HepG2 (cell line): Measurements from ENCODE around the gene COMMD7. TPM values are rescaled to one million over a fixed set of nuclear protein-coding genes. Genes with fewer than 3 reads are reported as not detected.

Source experiments
- ARHGAP35 ChIP-seq: sonication (generic); formaldehyde crosslinking; IDR thresholded peaks from 2 replicates; pipeline ENCODE4 v1.9.0; 2022; ENCODE audit warnings: mild to moderate bottlenecking, inconsistent platforms, moderate library complexity, missing genetic modification reagents, borderline replicate concordance
- BRCA1 ChIP-seq: sonication (generic); formaldehyde crosslinking; IDR thresholded peaks from 2 replicates; pipeline ENCODE4 v1.4.0; 2020; ENCODE audit warnings: missing genetic modification reagents
- CCAR2 ChIP-seq: fragments of 200-400 bp; formaldehyde crosslinking; optimal IDR thresholded peaks from 2 replicates; pipeline ENCODE3; 2018; ENCODE audit warnings: low read depth, mild to moderate bottlenecking, low read length, moderate library complexity
- DNMT3B ChIP-seq: conservative IDR thresholded peaks from 2 replicates; pipeline ENCODE4 v1.6.1; 2016; ENCODE audit warnings: missing biosample characterization, control low read depth
- ETV5 ChIP-seq: IDR thresholded peaks from 2 replicates; pipeline ENCODE4 v1.6.1; 2018; ENCODE audit warnings: missing biosample characterization, missing genetic modification reagents, inconsistent platforms, borderline replicate concordance
- FOSL2 ChIP-seq: sonication (generic); formaldehyde crosslinking; IDR thresholded peaks from 2 replicates; pipeline ENCODE4 v1.4.0; 2020; ENCODE audit warnings: missing genetic modification reagents
- KDM1A ChIP-seq: IDR thresholded peaks from 2 replicates; pipeline ENCODE4 v1.6.1; 2016; ENCODE audit warnings: missing compliant biosample characterization
- KLF15 ChIP-seq: sonication (generic); formaldehyde crosslinking; IDR thresholded peaks from 2 replicates; pipeline ENCODE4 v1.8.1; 2023; ENCODE audit warnings: borderline replicate concordance, mild to moderate bottlenecking, inconsistent platforms, missing genetic modification reagents, mixed read lengths
- MED13 ChIP-seq: sonication (generic); formaldehyde crosslinking; IDR thresholded peaks from 2 replicates; pipeline ENCODE4 v1.5.0; 2020; ENCODE audit warnings: missing genetic modification reagents
- SETDB1 ChIP-seq: sonication (generic); formaldehyde crosslinking; IDR thresholded peaks from 2 replicates; pipeline ENCODE4 v1.5.1; 2020; ENCODE audit warnings: missing genetic modification reagents, mild to moderate bottlenecking, borderline replicate concordance
- SNAI1 ChIP-seq: sonication (generic); formaldehyde crosslinking; IDR thresholded peaks from 2 replicates; pipeline ENCODE4 v1.5.0; 2020; ENCODE audit warnings: mild to moderate bottlenecking, missing genetic modification reagents, borderline replicate concordance
- TAF15 ChIP-seq: fragments of 200-400 bp; formaldehyde crosslinking; IDR thresholded peaks from one replicate; pipeline ENCODE4 v1.6.1; 2018; ENCODE audit warnings: mild to moderate bottlenecking, low read depth, low read length; ENCODE audit not compliant: poor library complexity, severe bottlenecking
- ZNF335 ChIP-seq: sonication (generic); formaldehyde crosslinking; IDR thresholded peaks from 2 replicates; pipeline ENCODE4 v1.4.0; 2020; ENCODE audit warnings: missing genetic modification reagents
- ZNF496 ChIP-seq: sonication (generic); formaldehyde crosslinking; IDR thresholded peaks from 2 replicates; pipeline ENCODE4 v1.8.1; 2023; ENCODE audit warnings: mild to moderate bottlenecking, moderate library complexity, missing genetic modification reagents; ENCODE audit not compliant: insufficient replicate concordance
- ZNF776 ChIP-seq: sonication (generic); formaldehyde crosslinking; IDR thresholded peaks from 2 replicates; pipeline ENCODE4 v1.4.0; 2020; ENCODE audit warnings: mild to moderate bottlenecking, missing genetic modification reagents
- ZNF788 ChIP-seq: sonication (generic); formaldehyde crosslinking; IDR thresholded peaks from 2 replicates; pipeline ENCODE4 v1.5.0; 2020; ENCODE audit warnings: mild to moderate bottlenecking, missing genetic modification reagents, borderline replicate concordance
- ZNF83 ChIP-seq: sonication (generic); formaldehyde crosslinking; IDR thresholded peaks from 2 replicates; pipeline ENCODE4 v1.4.0; 2020; ENCODE audit warnings: missing genetic modification reagents, mild to moderate bottlenecking, borderline replicate concordance
- polyA plus RNA-seq, 8 experiments: library from polyadenylated mRNA; depleted of rRNA in 3 of 8; stranded (reverse) in 7 of 8; unstranded in 1 of 8; fragments of >200 nt; fragmentation: Illumina TruSeq in 4 of 8; extraction: Trizol in 4 of 8; gene quantifications; 2 replicates each; pipeline versions ENCODE4 v1.2.1 to v1.2.3, GENCODE V29; 2011 to 2016; ENCODE audit warnings: low read depth in 4 of 8, missing spikeins in 1 of 8, mixed read lengths in 1 of 8; ENCODE audit not compliant: insufficient read depth in 1 of 8
- total RNA-seq, 5 experiments: library from RNA; depleted of rRNA; stranded (reverse); fragments of >200 nt; fragmentation: Illumina TruSeq; extraction: Trizol; gene quantifications; 2 replicates each; pipeline ENCODE4 v1.2.3, GENCODE V29; 2016; ENCODE audit warnings: low read depth in 1 of 5
- TF ChIP-seq, protein P1 (sequence below): sonication (generic); formaldehyde crosslinking; IDR thresholded peaks from 2 replicates; pipeline ENCODE4 v1.9.0; 2021; ENCODE audit warnings: missing genetic modification reagents, borderline replicate concordance
- TF ChIP-seq, protein P2 (sequence below): sonication (generic); formaldehyde crosslinking; IDR thresholded peaks from 2 replicates; pipeline ENCODE4 v1.8.0; 2022; ENCODE audit warnings: mild to moderate bottlenecking, missing genetic modification reagents, moderate library complexity
- TF ChIP-seq, protein P3 (sequence below): IDR thresholded peaks from 2 replicates; pipeline ENCODE4 v1.6.1; 2012; ENCODE audit warnings: low read depth, low read length, improper control_type of control experiment
- TF ChIP-seq, protein P4 (sequence below): sonication (generic); formaldehyde crosslinking; conservative IDR thresholded peaks from 2 replicates; pipeline ENCODE4 v1.8.0; 2022; ENCODE audit warnings: low read depth, missing genetic modification reagents
- TF ChIP-seq, protein P5 (sequence below): sonication (generic); formaldehyde crosslinking; IDR thresholded peaks from 2 replicates; pipeline ENCODE4 v1.8.0; 2022; ENCODE audit warnings: mild to moderate bottlenecking, missing genetic modification reagents, borderline replicate concordance

COMMD7 gene
- total and polyA plus RNA-seq, 2 of the 13 experiments (the other 11 are each of a cell fraction or from before 2014, with no cell fraction given) = 42.1 to 53.3 TPM

DNA sequence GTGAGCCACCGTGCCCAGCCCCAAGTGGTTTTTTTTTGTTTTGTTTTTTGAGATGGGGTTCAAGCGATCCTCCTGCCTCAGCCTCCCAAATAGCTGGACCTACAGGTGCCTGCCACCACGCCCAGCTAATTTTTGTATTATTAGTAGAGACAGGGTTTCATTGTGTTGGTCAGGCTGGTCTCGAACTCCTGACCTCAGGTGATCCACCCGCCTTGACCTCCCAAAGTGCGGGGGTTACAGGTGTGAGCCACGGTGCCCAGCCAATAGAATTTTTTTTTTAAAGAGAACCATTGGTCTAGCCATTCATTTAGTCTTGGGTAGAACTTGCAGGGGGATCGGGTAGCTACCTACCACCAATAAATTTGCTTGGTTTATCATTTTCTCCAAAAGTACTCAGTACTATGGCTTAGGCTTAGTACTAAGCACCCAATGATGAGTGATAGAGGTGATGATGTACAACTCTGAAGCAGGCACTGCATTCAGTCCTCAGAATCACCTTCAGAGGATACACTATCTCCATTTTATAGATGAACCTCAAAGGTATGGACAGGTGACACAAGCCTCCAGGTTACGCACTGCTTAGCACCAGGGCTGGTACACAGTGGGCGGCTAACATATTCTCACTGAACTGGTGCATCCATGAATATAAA lies 56.6 kb downstream of the COMMD7 start (continued):
- TF ChIP-seq, protein P1, sequence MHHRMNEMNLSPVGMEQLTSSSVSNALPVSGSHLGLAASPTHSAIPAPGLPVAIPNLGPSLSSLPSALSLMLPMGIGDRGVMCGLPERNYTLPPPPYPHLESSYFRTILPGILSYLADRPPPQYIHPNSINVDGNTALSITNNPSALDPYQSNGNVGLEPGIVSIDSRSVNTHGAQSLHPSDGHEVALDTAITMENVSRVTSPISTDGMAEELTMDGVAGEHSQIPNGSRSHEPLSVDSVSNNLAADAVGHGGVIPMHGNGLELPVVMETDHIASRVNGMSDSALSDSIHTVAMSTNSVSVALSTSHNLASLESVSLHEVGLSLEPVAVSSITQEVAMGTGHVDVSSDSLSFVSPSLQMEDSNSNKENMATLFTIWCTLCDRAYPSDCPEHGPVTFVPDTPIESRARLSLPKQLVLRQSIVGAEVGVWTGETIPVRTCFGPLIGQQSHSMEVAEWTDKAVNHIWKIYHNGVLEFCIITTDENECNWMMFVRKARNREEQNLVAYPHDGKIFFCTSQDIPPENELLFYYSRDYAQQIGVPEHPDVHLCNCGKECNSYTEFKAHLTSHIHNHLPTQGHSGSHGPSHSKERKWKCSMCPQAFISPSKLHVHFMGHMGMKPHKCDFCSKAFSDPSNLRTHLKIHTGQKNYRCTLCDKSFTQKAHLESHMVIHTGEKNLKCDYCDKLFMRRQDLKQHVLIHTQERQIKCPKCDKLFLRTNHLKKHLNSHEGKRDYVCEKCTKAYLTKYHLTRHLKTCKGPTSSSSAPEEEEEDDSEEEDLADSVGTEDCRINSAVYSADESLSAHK = no peak
- TF ChIP-seq MED13 (CRISPR knock-in tag) (no peak), FOSL2 (CRISPR knock-in tag) (no peak), ZNF335 (CRISPR knock-in tag) (no peak), CCAR2 (no peak), ZNF496 (CRISPR knock-in tag) (no peak), DNMT3B (CRISPR knock-in tag) (no peak), TAF15 (no peak), ETV5 (no peak), ARHGAP35 (CRISPR knock-in tag) (no peak), ZNF776 (peak; percentile 9; the same call in 1 of the 2 replicates), KLF15 (no peak), ZNF788 (CRISPR knock-in tag) (peak; percentile 17; the same call in 1 of the 2 replicates), ZNF83 (CRISPR knock-in tag) (no peak), BRCA1 (CRISPR knock-in tag) (no peak), SETDB1 (CRISPR knock-in tag) (0 out of 2 replicates have a peak, but pooled peaks have one; percentile 60), SNAI1 (no peak), KDM1A (CRISPR knock-in tag) (0 out of 2 replicates have a peak, but pooled peaks have one; percentile 1)
- TF ChIP-seq, protein P2, sequence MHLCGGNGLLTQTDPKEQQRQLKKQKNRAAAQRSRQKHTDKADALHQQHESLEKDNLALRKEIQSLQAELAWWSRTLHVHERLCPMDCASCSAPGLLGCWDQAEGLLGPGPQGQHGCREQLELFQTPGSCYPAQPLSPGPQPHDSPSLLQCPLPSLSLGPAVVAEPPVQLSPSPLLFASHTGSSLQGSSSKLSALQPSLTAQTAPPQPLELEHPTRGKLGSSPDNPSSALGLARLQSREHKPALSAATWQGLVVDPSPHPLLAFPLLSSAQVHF (CRISPR knock-in tag) = no peak
- TF ChIP-seq, protein P3, sequence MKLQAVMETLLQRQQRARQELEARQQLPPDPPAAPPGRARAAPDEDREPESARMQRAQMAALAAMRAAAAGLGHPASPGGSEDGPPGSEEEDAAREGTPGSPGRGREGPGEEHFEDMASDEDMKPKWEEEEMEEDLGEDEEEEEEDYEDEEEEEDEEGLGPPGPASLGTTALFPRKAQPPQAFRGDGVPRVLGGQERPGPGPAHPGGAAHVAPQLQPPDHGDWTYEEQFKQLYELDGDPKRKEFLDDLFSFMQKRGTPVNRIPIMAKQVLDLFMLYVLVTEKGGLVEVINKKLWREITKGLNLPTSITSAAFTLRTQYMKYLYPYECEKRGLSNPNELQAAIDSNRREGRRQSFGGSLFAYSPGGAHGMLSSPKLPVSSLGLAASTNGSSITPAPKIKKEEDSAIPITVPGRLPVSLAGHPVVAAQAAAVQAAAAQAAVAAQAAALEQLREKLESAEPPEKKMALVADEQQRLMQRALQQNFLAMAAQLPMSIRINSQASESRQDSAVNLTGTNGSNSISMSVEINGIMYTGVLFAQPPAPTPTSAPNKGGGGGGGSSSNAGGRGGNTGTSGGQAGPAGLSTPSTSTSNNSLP = no peak
- TF ChIP-seq, protein P4, sequence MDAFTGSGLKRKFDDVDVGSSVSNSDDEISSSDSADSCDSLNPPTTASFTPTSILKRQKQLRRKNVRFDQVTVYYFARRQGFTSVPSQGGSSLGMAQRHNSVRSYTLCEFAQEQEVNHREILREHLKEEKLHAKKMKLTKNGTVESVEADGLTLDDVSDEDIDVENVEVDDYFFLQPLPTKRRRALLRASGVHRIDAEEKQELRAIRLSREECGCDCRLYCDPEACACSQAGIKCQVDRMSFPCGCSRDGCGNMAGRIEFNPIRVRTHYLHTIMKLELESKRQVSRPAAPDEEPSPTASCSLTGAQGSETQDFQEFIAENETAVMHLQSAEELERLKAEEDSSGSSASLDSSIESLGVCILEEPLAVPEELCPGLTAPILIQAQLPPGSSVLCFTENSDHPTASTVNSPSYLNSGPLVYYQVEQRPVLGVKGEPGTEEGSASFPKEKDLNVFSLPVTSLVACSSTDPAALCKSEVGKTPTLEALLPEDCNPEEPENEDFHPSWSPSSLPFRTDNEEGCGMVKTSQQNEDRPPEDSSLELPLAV (CRISPR knock-in tag) = no peak
- TF ChIP-seq, protein P5, sequence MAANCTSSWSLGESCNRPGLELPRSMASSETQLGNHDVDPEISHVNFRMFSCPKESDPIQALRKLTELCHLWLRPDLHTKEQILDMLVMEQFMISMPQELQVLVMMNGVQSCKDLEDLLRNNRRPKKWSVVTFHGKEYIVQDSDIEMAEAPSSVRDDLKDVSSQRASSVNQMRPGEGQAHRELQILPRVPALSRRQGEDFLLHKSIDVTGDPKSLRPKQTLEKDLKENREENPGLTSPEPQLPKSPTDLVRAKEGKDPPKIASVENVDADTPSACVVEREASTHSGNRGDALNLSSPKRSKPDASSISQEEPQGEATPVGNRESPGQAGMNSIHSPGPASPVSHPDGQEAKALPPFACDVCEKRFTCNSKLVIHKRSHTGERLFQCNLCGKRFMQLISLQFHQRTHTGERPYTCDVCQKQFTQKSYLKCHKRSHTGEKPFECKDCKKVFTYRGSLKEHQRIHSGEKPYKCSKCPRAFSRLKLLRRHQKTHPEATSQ (CRISPR knock-in tag) = no peak
